NK-92 treated with Interleukin-12 subunit alpha and Interleukin-12 subunit beta, amount 100 ng/mL, for 24 hours (cell line): ENCODE results near the gene ONECUT3.

Experiments
- DNase-seq: peaks from one replicate; lab custom pipeline; 2025; lab: John Stamatoyannopoulos, UW

The ONECUT3 gene

GRCh38 chr19:1814833-1815604 is 61.7 kb downstream of the ONECUT3 start:
- no peak for DNase-seq

- no peak for DNase-seq
Observed at GRCh38 chr19:1815605-1816529, 62.6 kb downstream of the ONECUT3 start.

GRCh38 chr19:1816530-1817298 is 63.4 kb downstream of the ONECUT3 start:
- no peak for DNase-seq

GRCh38 chr19:1817553-1818179 is 64.4 kb downstream of the ONECUT3 start:
- no peak for DNase-seq

- no peak for DNase-seq
Observed at GRCh38 chr19:1818549-1819195, 65.4 kb downstream of the ONECUT3 start.

- DNase-seq = no peak
Observed at GRCh38 chr19:1819341-1820255, 66.3 kb downstream of the ONECUT3 start.

- no peak for DNase-seq
Observed at GRCh38 chr19:1822210-1822609, 68.9 kb downstream of the ONECUT3 start.

GRCh38 chr19:1823020-1823419 is 69.7 kb downstream of the ONECUT3 start:
- no peak for DNase-seq

GRCh38 chr19:1823539-1824251 is 70.4 kb downstream of the ONECUT3 start:
- no peak for DNase-seq

- DNase-seq = no peak
Observed at GRCh38 chr19:1824252-1824622, 70.9 kb downstream of the ONECUT3 start.

GRCh38 chr19:1825909-1826556 is 72.7 kb downstream of the ONECUT3 start:
- DNase-seq = peak; percentile 43

GRCh38 chr19:1826557-1827521 is 73.5 kb downstream of the ONECUT3 start:
- no peak for DNase-seq

- no peak for DNase-seq
Observed at GRCh38 chr19:1827566-1828278, 74.4 kb downstream of the ONECUT3 start.

GRCh38 chr19:1828279-1829238 is 75.3 kb downstream of the ONECUT3 start:
- DNase-seq = no peak

GRCh38 chr19:1829958-1830357 is 76.7 kb downstream of the ONECUT3 start:
- DNase-seq = no peak

GRCh38 chr19:1830568-1830967 is 77.3 kb downstream of the ONECUT3 start:
- no peak for DNase-seq
